Endothelial cell of umbilical vein (primary cell): ENCODE results near the gene DNM2. TPM values are rescaled to one million over a fixed set of nuclear protein-coding genes. Genes with fewer than 3 reads are reported as not detected.
"Not testable (repeated sequence)": the region's sequence is repeated elsewhere in the genome, so short reads cannot be mapped to it uniquely, and the experiment has no call there.

ENCODE experiments used
- BruUV-seq: library from RNA; stranded (reverse); fragments of 400-500 nt; replicated peaks from 2 replicates; lab custom pipeline; 2021; lab: Mats Ljungman, UMichigan
- CTCF ChIA-PET: fragments of 300-600, 350-600 bp; sonication (Branson Sonifier 250); formaldehyde crosslinking; loops from one replicate; lab custom pipeline; 2021; ENCODE audit warnings: antibody characterized with exemption, inconsistent platforms; lab: Charles Lee
- POLR2A ChIA-PET: fragments of 300-600, 350-600 bp; sonication (Branson Sonifier 250); formaldehyde crosslinking; loops from one replicate; lab custom pipeline; 2021; ENCODE audit warnings: antibody characterized with exemption, inconsistent platforms; lab: Charles Lee
- DNase-seq: peaks from one replicate; pipeline ENCODE4 v3.0.0-alpha.2; 2011; ENCODE audit warnings: low read depth, low spot score
- FAIRE-seq: peaks from 2 replicates; lab custom pipeline; 2011; peaks lifted over from hg19 to GRCh38; lab: Jason Lieb, UNC
- H2AFZ ChIP-seq: 2 replicates; pipeline ENCODE4 v1.6.0; 2012; ENCODE audit warnings: low read depth, low read length, control low read depth, inconsistent platforms
- H3K27ac ChIP-seq: 2 replicates; pipeline ENCODE4 v1.5.1; 2011; ENCODE audit warnings: low read depth, mild to moderate bottlenecking, control low read depth, low read length, moderate library complexity; ENCODE audit not compliant: insufficient read depth
- H3K27me3 ChIP-seq, 2 experiments: 2 replicates each; pipeline versions ENCODE4 v1.6.0 to v1.6.1; 2011; ENCODE audit warnings: low read length in 2 of 2, mixed read lengths in 1 of 2; ENCODE audit not compliant: control insufficient read depth in 2 of 2, insufficient read depth in 2 of 2
- H3K36me3 ChIP-seq, 2 experiments: 2 replicates in 1 of 2; 3 replicates in 1 of 2; pipeline ENCODE4 v1.5.1; 2011; ENCODE audit warnings: low read length in 2 of 2, mild to moderate bottlenecking in 1 of 2, moderate library complexity in 1 of 2; ENCODE audit not compliant: control insufficient read depth in 2 of 2, insufficient read depth in 2 of 2; ENCODE audit errors: extremely low read depth in 1 of 2
- H3K4me1 ChIP-seq: 3 replicates; pipeline ENCODE4 v1.5.1; 2011; ENCODE audit warnings: mild to moderate bottlenecking, low read length; ENCODE audit not compliant: control insufficient read depth, insufficient read depth; ENCODE audit errors: extremely low read depth
- H3K4me2 ChIP-seq: 2 replicates; pipeline ENCODE4 v1.6.1; 2011; ENCODE audit warnings: low read length, control low read depth, mixed read lengths; ENCODE audit not compliant: insufficient read depth
- H3K4me3 ChIP-seq, 3 experiments: fragments of 200-600 bp in 1 of 3; sonication (generic), shearing (Covaris generic) in 1 of 3; replicated peaks in 1 of 3; 2 replicates each; pipeline ENCODE4 v1.5.1; 2011 to 2016; ENCODE audit warnings: control low read depth in 3 of 3, low read length in 3 of 3, mild to moderate bottlenecking in 2 of 3, inconsistent platforms in 1 of 3, low read depth in 1 of 3, moderate library complexity in 1 of 3; ENCODE audit not compliant: insufficient read depth in 1 of 3
- H3K79me2 ChIP-seq: 2 replicates; pipeline ENCODE4 v1.6.0; 2012; ENCODE audit warnings: low read length, inconsistent platforms; ENCODE audit not compliant: control insufficient read depth, insufficient read depth
- H3K9ac ChIP-seq: replicated peaks from 2 replicates; pipeline ENCODE3; 2011; ENCODE audit warnings: low read length, control low read depth; ENCODE audit not compliant: insufficient read depth; ENCODE audit errors: extremely low read depth
- H3K9me1 ChIP-seq: replicated peaks from 3 replicates; pipeline ENCODE4 v1.6.0; 2011; ENCODE audit warnings: mild to moderate bottlenecking, low read length; ENCODE audit not compliant: control insufficient read depth, insufficient read depth; ENCODE audit errors: extremely low read depth
- H3K9me3 ChIP-seq: replicated peaks from 2 replicates; pipeline ENCODE4 v1.5.1; 2012; ENCODE audit warnings: low read length, inconsistent platforms; ENCODE audit not compliant: control insufficient read depth, insufficient read depth
- H4K20me1 ChIP-seq: replicated peaks from 2 replicates; pipeline ENCODE3; 2011; ENCODE audit warnings: mild to moderate bottlenecking, low read length; ENCODE audit not compliant: control insufficient read depth, insufficient read depth; ENCODE audit errors: extremely low read depth
- EZH2 ChIP-seq: IDR thresholded peaks from 2 replicates; pipeline ENCODE4 v1.6.1; 2012; ENCODE audit warnings: borderline replicate concordance, low read depth, mild to moderate bottlenecking, moderate library complexity, low read length, inconsistent platforms; ENCODE audit not compliant: severe bottlenecking
- GATA2 ChIP-seq: IDR thresholded peaks from 2 replicates; pipeline ENCODE4 v1.7.0; 2011; ENCODE audit warnings: low read depth, mild to moderate bottlenecking, moderate library complexity, mixed read lengths, low read length; ENCODE audit not compliant: insufficient read length, insufficient read depth
- JUN ChIP-seq: IDR thresholded peaks from 2 replicates; pipeline ENCODE4 v1.6.1; 2011; ENCODE audit warnings: borderline replicate concordance, low read depth; ENCODE audit not compliant: insufficient read length, insufficient read depth
- POLR2A ChIP-seq: IDR thresholded peaks from 2 replicates; pipeline ENCODE4 v1.6.1; 2012; ENCODE audit warnings: low read depth, mild to moderate bottlenecking, control low read depth, low read length
- dilution Hi-C: fragments of 300-500 bp; cut with MboI; formaldehyde crosslinking; loops from one replicate; pipeline ENCODE4 v1.15.0; 2019; ENCODE audit warnings: low sequenced_read_pairs; ENCODE audit not compliant: extremely low pct_ligation_motif_present
- intact Hi-C: fragments of 100-400 bp; cut with micrococcal nuclease; formaldehyde crosslinking; loops from one replicate; pipeline ENCODE4 v1.10.0; 2022
- polyA plus RNA-seq, 4 experiments: library from polyadenylated mRNA; depleted of rRNA in 3 of 4; stranded (reverse) in 3 of 4; unstranded in 1 of 4; fragments of >200 nt; gene quantifications; 2 replicates each; pipeline versions ENCODE4 v1.2.1 to v1.2.3, GENCODE V29; 2011 to 2012; ENCODE audit warnings: missing spikeins in 1 of 4
- total RNA-seq: library from RNA; stranded (reverse); gene quantifications from 2 replicates; pipeline ENCODE4 v1.2.3, GENCODE V29; 2021
- TF ChIP-seq, protein P1 (sequence below), 2 donors: IDR thresholded peaks; 1 replicate in 1 of 2; 2 replicates in 1 of 2; pipeline ENCODE4 v1.5.1; 2011; ENCODE audit warnings: low read length in 2 of 2, mild to moderate bottlenecking in 2 of 2, moderate library complexity in 2 of 2, control low read depth in 1 of 2, inconsistent platforms in 1 of 2, low read depth in 1 of 2; ENCODE audit not compliant: insufficient read depth in 1 of 2; ENCODE audit errors: extremely low read depth in 1 of 2

DNM2 gene
- total and polyA plus RNA-seq, 2 donors (not counting 3 experiments of a cell fraction or from before 2014, with no cell fraction given): 81.8 to 175 TPM

DNA sequence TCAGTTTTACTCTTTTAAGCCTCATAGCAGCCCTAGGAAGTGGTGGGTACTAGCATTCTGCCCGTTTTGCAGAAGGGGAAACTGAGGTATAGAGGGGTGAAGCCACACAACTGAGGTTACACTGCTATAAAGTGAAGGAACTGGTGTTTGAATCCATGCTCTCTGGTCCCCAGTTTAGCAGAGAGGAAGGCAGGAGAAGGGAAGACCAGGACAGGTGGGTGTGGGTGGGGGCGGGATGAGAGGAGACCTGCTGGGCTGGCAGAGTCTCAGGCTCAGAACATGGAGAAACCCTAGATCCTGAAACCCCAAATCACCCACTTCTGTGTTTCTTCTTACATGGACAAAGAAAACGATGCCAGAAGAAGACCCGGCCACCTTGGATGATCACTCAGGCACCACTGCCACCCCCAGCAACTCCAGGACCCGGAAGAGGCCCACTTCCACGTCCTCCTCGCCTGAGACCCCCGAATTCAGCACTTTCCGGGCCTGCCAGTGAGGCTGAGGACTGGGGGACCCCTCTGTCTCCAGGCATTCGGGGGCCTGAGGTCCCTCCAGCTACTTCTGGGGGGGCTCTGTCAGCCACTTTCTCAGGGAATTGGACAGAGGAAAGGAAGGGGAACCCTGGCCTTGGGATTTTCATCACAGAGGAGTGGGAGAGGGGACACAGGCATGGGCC lies 151.1 kb downstream of the DNM2 start:
- H4K20me1 ChIP-seq: no peaks in the 10 kb centered on the region
- TF ChIP-seq EZH2 (no peak), POLR2A (no peak), GATA2 (no peak), JUN (no peak)
- TF ChIP-seq, protein P1, sequence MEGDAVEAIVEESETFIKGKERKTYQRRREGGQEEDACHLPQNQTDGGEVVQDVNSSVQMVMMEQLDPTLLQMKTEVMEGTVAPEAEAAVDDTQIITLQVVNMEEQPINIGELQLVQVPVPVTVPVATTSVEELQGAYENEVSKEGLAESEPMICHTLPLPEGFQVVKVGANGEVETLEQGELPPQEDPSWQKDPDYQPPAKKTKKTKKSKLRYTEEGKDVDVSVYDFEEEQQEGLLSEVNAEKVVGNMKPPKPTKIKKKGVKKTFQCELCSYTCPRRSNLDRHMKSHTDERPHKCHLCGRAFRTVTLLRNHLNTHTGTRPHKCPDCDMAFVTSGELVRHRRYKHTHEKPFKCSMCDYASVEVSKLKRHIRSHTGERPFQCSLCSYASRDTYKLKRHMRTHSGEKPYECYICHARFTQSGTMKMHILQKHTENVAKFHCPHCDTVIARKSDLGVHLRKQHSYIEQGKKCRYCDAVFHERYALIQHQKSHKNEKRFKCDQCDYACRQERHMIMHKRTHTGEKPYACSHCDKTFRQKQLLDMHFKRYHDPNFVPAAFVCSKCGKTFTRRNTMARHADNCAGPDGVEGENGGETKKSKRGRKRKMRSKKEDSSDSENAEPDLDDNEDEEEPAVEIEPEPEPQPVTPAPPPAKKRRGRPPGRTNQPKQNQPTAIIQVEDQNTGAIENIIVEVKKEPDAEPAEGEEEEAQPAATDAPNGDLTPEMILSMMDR (IDR thresholded peaks at IDR 0.05; ENCODE audit: extremely low read depth in 1 of 2, insufficient read depth in 1 of 2, low read depth in 1 of 2, low read length in 2 of 2): no peak
- H3K9me3 ChIP-seq: no peaks in the 10 kb centered on the region
- no peaks in the 10 kb centered on the region for H3K36me3 ChIP-seq
- H3K27ac ChIP-seq: no peak overlapping the region
- no peak overlapping the region for H3K4me3 ChIP-seq
- H3K4me1 ChIP-seq: peaks cover 14% of the 10 kb centered on the region
- H3K27me3 ChIP-seq: no peaks in the 10 kb centered on the region
- CTCF ChIA-PET: interaction anchor here (1.0 kb wide), 1 partner anchor 11 kb away, joined by 14 read pairs; no protein-coding TSS in a partner anchor
- H3K9ac ChIP-seq: no peak overlapping the region
- intact Hi-C loops: no loop called here
- no peak for FAIRE-seq
- DNase-seq: no peak
- POLR2A ChIA-PET: no interaction called here
- H2AFZ ChIP-seq: no peak overlapping the region
- H3K9me1 ChIP-seq: no peaks in the 10 kb centered on the region
- dilution Hi-C loops: no loop called here
- peaks cover 21% of the 10 kb centered on the region for H3K79me2 ChIP-seq
- no TSS peak for BruUV-seq
- H3K4me2 ChIP-seq: no peak overlapping the region

DNA sequence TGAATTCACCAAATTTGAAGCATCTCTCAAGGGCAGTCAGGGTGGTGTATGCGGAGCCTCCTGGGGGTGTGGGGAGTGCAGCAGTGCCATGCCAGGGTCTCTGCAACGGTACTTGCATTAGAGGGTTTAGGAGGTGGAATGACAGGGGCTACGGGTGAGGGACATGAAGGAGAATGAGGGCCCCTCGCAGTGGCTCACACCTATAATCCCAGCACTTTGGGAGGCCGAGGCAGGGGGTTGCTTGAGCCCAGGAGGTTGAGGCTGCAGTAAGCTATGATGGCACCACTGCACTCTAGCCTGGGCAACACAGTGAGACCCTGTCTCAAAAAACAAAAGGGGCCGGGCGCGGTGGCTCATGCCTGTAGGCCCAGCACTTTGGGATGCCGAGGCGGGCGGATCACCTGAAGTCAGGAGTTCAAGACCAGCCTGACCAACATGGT lies 152.0 kb downstream of the DNM2 start:
- BruUV-seq, POLR2A ChIA-PET: not testable (repeated sequence)
- H3K4me1 ChIP-seq: peaks cover 12% of the 10 kb centered on the region

More for the DNA sequence above, 152.0 kb downstream of the DNM2 start:
- H3K9me3 ChIP-seq, H2AFZ ChIP-seq, DNase-seq, H3K27ac ChIP-seq, FAIRE-seq, H3K4me2 ChIP-seq, H3K36me3 ChIP-seq, H4K20me1 ChIP-seq, dilution Hi-C loops, H3K9ac ChIP-seq, H3K27me3 ChIP-seq, H3K9me1 ChIP-seq, H3K4me3 ChIP-seq: not testable (repeated sequence)
- CTCF ChIA-PET: interaction anchor here (1.2 to 2.4 kb wide), 6 partner anchors 9 to 466 kb away, joined by 3 to 36 read pairs (median 15); partner anchors contain the start of genes CDC37 and DNM2
- intact Hi-C loops: loop anchor here (5.0 kb wide), 1 partner anchor 57 kb away; the partner anchor contains the start of genes TIMM29 and YIPF2
- H3K79me2 ChIP-seq: peaks cover 29% of the 10 kb centered on the region
